GM19468 (cell line): ENCODE measurements around the gene FAF2.

ENCODE experiments used
- ATAC-seq: cut with Tn5 transposase; IDR thresholded peaks from one replicate; pipeline ENCODE4 v1.9.1; 2021; ENCODE audit warnings: mild to moderate bottlenecking, moderate library complexity, moderate number of reproducible peaks; ENCODE audit not compliant: unreplicated experiment; ENCODE audit errors: extremely low read depth

Gene FAF2

DNA sequence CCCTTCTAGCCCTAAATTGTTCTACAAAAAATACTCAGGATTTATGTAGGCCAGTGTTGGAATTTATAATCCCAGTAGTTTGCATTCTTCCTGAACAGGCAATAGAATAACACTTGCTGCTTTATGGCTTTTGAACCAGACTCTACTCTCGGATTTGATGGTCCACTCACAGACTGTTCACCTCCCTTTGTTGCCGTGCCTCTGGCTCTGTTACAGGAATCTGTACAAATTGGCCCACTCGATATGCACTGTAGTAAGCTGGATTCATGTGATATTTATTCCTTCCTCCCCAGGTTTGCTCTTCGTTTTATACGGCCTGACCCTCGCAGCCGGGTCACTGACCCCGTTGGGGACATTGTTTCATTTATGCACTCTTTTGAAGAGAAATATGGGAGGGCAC, 43.7 kb downstream of the FAF2 start:
- no peak for ATAC-seq

DNA sequence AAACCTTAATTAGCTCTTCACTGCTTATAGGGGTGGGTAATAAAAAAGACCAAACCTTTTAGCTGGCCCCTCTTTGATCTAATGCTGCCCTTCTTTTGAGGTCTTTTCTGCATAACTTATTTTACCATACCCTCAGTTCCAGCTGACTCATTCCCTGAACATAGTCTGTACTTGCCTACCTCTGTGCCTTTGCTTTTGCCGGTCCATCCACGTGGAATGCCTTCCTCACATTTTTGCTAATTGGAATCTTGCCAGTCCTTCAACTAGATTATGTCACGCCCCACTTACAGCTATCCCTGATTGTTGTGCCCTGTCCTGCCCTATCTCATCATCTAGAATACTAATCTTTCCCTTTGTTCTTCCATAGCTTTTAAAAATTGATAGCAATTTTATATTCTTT, 44.2 kb downstream of the FAF2 start:
- ATAC-seq = no peak

GRCh38 chr5:176497852-176498251, 49.7 kb downstream of the FAF2 start:
- no peak for ATAC-seq

DNA sequence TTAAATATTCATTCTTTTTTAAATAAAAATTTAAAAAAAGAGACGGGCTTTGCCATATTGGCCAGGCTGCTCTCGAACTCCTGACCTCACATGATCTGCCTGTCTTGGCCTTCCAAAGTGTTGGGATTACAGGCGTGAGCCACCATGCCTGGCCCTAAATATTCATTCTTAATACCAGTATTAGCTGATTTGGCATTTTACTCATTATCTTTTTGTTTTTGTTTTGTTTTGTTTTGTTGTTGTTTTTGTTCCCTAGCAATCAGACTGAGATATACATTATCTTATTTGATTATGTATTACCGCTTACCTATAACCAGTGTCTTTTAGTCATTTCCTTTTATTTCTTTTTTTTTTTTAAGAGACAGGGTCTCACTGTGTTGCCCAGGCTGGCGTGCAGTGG, 51.1 kb downstream of the FAF2 start:
- ATAC-seq = no peak

DNA sequence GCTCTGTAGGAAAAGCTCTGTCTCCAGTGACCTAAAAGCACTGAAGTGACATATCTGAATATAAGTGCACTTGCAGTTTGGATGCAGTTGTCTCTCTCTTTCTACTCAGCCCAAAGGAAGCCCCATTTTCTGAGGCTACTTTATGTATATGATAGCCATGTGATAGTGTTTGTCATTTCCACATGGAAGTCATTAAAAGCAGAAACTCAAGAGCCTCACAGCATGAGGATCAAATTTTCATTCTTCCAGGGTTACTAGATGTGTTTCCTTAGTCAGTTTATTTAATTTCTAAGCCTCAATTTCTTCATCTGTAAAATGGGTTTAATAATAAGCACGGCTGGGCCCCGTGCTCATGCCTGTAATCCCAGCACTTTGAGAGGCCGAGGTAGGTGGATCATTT, 52.3 kb downstream of the FAF2 start:
- ATAC-seq = no peak

GRCh38 chr5:176501333-176501732, 53.1 kb downstream of the FAF2 start:
- ATAC-seq = no peak

DNA sequence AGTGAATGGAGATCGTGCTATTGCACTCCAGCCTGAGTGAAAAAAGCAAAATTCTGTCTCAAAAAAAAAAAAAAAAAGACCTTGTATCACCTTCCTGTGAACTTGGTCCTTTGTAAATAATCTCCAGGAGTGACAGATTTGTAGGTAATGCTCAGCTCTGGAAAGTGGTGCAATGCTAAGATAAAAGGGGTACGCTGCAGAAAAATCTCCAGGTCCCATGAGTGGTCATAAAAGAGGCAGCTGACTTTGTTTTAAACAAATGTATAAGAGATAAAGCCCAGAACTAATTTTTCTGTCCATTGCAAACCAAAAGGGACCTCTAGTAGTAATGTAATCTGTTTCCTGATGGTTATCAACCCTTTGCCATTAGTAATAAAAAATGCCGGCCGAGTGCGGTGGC, 55.3 kb downstream of the FAF2 start:
- no peak for ATAC-seq

- ATAC-seq = no peak
These were observed 59.7 kb downstream of the FAF2 start for GRCh38 chr5:176507911-176508310.

GRCh38 chr5:176508603-176509002, 60.4 kb downstream of the FAF2 start:
- ATAC-seq = no peak

GRCh38 chr5:176513788-176514187, 65.6 kb downstream of the FAF2 start:
- ATAC-seq = no peak

DNA sequence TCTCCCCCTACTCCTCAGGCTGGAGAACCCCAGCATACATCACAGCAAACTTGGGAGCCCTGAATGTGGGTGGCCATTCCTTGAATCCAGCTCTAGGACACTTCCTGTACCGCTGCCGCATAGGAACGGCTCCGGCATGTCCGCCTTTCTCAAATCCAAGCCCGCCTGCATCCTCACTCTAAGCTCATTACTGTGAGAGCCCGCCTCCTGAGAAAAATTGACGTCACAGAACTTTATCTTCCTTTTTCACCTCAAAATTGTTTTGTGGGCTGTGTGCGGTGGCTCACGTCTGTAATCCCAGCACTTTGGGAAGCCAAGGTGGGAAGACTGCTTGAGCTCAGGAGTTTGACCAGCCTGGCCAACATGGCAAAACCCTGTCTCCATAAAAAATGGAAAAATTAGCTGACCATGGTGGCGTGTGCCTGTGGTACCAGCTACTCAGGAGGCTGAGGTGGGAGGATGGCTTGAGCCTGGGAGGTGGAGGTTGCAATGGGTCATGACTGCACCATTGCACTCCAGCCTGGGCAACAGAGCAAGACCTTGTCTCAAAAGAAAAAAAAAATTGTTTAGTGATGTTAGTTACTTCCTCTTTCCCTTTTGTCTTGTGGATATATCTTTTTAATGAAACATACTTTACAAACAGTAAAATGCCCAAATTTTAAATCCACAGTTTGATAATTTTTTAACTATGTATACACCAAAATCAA, 66.2 kb downstream of the FAF2 start:
- ATAC-seq = no peak

- no peak for ATAC-seq
These were observed 67.2 kb downstream of the FAF2 start for GRCh38 chr5:176515396-176515795.

DNA sequence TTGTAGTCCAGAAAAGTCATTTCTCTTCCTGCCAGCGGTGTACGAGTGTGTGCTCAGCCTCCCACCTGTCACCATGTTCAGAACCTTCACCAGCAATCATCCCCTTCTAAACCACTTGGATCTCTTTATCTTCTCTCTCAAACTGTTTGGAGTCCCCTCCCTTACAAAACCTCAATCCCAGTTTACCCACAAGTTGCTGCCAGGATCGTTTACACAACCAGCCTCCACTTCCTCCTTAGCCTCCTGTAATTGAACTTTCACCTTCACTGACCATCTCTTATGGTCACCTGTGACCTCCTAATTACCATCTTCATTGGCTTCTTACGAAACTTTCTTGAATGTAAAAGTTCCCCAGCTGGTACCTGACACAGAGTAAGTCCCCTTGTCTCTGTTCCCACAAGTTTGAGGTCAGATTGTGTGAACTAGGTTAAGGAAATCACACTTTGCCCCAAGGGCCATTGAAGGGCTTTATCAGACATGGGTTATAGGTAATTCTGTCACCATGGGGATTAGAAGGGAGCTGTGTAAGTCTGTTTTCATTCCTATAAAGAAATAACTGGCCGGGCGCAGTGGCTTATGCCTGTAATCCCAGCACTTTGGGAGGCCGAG, 69.0 kb downstream of the FAF2 start:
- no peak for ATAC-seq

GRCh38 chr5:176519810-176520720, 71.9 kb downstream of the FAF2 start:
- ATAC-seq = no peak

- ATAC-seq = no peak
These were observed 73.1 kb downstream of the FAF2 start for GRCh38 chr5:176521286-176521685.

DNA sequence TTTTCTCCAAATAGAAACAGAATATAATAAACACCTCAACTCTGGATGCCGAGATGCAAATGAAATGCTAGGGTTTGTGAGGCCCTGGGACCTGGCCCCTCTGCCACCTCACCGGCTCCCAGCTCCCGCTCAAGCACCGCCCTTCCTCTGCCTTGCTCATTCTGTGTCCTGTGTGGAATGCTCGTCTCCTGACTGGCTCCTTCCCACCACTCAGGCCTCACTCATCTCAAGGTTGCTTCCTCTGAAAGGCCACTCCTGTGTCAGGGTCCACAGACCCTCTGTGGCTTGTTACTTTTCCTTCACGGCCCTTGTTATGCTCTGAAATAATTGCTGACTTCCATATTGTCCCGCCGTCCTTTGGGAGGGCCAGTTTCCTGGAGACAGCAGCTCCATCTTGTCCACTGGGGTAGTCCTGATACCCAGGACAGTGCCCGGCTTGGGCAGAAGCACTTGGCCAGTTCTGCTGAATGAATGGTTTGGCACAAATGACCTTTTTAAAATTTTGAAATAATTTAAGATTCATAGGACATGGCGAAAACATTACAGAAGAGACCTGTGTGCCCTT, 73.6 kb downstream of the FAF2 start:
- ATAC-seq = no peak

- no peak for ATAC-seq
These were observed 76.0 kb downstream of the FAF2 start for GRCh38 chr5:176524138-176524537.

DNA sequence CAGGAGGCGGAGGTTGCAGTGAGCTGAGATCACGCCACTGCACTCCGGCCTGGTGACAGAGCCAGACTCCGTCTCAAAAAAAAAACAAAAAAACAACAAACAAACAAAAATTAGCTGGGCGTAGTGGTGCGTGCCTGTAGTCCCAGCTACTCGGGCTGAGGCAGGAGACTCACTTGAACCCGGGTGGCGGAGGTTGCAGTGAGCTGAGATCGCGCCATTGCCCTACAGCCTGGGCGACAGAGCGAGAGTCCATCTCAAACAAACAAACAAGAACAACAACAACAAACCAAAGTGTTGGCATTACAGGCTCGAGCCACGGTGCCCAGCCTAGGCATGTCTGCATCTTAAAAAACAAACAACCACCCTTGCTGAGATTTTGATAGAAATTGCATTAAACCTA, 76.8 kb downstream of the FAF2 start:
- no peak for ATAC-seq

DNA sequence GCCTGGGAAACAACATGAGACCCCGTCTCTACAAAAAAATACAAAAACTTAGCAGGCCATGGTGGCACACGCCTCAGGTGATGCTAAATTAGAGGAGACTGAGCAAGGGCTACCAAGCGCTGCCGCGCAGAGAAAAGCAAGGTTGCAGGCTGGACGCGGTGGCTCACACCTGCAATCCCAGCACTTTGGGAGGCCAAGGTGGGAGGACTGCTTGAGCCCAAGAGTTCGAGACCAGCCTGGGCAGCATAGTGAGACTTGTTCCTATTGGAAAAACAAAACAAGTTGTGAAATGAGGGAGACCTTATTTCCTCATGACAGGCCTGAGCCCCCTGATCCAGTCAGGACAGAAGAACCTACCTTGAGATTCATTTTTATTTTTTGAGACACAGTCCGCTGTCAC, 77.5 kb downstream of the FAF2 start:
- no peak for ATAC-seq

GRCh38 chr5:176526462-176526861, 78.3 kb downstream of the FAF2 start:
- ATAC-seq = no peak
